ENCODE data around the gene MRPL33.

Gene MRPL33

DNA sequence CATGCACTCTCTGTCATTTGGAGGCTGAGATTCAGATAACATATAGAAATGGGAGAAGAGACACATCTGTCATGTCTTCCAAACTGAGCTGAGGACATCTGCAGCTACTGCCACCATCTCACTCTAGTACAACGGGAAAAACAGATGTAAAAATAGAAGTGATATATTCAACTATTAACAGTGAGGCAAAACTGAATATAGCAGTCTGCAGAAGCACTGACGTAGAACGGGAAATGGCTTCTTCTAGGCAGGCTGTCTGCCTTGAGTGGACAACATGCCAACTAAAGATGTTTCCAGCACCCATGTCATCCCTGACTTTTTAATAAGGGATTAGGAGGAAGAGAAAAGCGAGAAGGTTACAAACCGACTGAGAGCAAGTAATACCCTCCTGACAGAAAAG, 51.6 kb downstream of the MRPL33 start:
- TF ChIP-seq, protein P1, sequence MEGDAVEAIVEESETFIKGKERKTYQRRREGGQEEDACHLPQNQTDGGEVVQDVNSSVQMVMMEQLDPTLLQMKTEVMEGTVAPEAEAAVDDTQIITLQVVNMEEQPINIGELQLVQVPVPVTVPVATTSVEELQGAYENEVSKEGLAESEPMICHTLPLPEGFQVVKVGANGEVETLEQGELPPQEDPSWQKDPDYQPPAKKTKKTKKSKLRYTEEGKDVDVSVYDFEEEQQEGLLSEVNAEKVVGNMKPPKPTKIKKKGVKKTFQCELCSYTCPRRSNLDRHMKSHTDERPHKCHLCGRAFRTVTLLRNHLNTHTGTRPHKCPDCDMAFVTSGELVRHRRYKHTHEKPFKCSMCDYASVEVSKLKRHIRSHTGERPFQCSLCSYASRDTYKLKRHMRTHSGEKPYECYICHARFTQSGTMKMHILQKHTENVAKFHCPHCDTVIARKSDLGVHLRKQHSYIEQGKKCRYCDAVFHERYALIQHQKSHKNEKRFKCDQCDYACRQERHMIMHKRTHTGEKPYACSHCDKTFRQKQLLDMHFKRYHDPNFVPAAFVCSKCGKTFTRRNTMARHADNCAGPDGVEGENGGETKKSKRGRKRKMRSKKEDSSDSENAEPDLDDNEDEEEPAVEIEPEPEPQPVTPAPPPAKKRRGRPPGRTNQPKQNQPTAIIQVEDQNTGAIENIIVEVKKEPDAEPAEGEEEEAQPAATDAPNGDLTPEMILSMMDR (IDR thresholded peaks at IDR 0.05; ENCODE audit: borderline replicate concordance, insufficient read depth, low read depth, low read length), result no peak
- no peak overlapping the region for H3K4me3 ChIP-seq (ENCODE audit: low read depth, low read length)

DNA sequence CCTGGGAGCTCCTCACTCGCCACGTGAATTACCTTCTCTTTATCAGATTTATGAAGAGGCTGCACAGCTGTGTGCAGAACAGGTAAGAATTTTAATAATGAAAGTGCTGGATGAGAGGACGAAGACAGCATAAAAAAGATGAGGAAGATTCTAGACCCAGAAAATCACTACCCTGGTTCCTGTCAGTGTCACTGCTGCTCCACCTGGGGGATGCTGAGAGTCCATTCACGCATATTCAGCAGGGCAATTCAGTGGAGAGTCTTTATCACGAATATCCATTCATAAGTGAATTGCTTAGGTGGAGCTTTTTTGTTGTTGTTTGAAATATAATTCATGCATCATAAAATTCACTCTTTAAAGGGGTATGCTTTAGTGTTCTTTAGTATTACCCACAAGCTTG, 52.0 kb downstream of the MRPL33 start:
- TF ChIP-seq, protein P1 (IDR thresholded peaks at IDR 0.05; ENCODE audit: borderline replicate concordance, insufficient read depth, low read depth, low read length), result no peak
- H3K4me3 ChIP-seq (ENCODE audit: low read depth, low read length), result no peak overlapping the region

- H3K4me3 ChIP-seq (ENCODE audit: low read depth, low read length), result no peak overlapping the region
- TF ChIP-seq, protein P1 (IDR thresholded peaks at IDR 0.05; ENCODE audit: borderline replicate concordance, insufficient read depth, low read depth, low read length), result no peak
Observed at GRCh38 chr2:27824401-27824800, 52.9 kb downstream of the MRPL33 start.

GRCh38 chr2:27828305-27828704, 56.8 kb downstream of the MRPL33 start:
- TF ChIP-seq, protein P1 (IDR thresholded peaks at IDR 0.05; ENCODE audit: borderline replicate concordance, insufficient read depth, low read depth, low read length), result no peak
- no peak overlapping the region for H3K4me3 ChIP-seq (ENCODE audit: low read depth, low read length)

Measured in GM12875 (cell line).